ENCODE data around the gene CISH. TPM values are rescaled to one million over a fixed set of nuclear protein-coding genes. Genes with fewer than 3 reads are reported as not detected.

CISH gene
- total RNA-seq, 3 donors from 2014 or later (not counting 1 experiment from before 2014, with no cell fraction given): 2.4 to 23.6 (median 11.3) TPM

GRCh38 chr3:50650018-50650417, 38.4 kb upstream of the CISH start:
- Histone ChIP-seq H3K27ac (ENCODE audit: low read length) (no peak overlapping the region), H3K27me3 (ENCODE audit: control insufficient read depth, insufficient read depth, low read length) (no peaks in the 10 kb centered on the region), H3K4me3 (ENCODE audit: low read length) (no peak overlapping the region), H3K9me3 (ENCODE audit: control insufficient read depth, insufficient read depth, low read length) (no peaks in the 10 kb centered on the region), H3K4me1 (ENCODE audit: control insufficient read depth, insufficient read depth, low read length) (no peaks in the 10 kb centered on the region), H3K36me3 (ENCODE audit: control insufficient read depth, insufficient read depth, low read length) (peaks cover 40% of the 10 kb centered on the region)
- Mint-ChIP-seq H3K9me3 (no peaks in the 10 kb centered on the region), H3K27me3 (ENCODE audit: low read depth in 2 of 2) (no peaks in the 10 kb centered on the region), H3K36me3 (no peaks in the 10 kb centered on the region), H3K27ac (peak overlapping the region; percentile 49 to 68), H3K4me3 (no peak overlapping the region), H3K4me1 (peaks cover 4 to 12% of the 10 kb centered on the region in 2 donors)
- no CpG with 5 or more reads among the region's 1 CpG for WGBS (ENCODE audit: insufficient coverage)
- intact Hi-C loops (cut with micrococcal nuclease): loop anchor here (10.0 kb wide), 1 partner anchor 75 kb away; no protein-coding TSS in a partner anchor
- ATAC-seq (no peak), DNase-seq (no peak)
- TF ChIP-seq CTCF (IDR thresholded peaks at IDR 0.05): no peak

- no peaks in the 10 kb centered on the region for H3K36me3 Mint-ChIP-seq
- Histone ChIP-seq H3K4me3 (ENCODE audit: low read length) (no peak overlapping the region), H3K27ac (ENCODE audit: low read length) (no peak overlapping the region), H3K9me3 (ENCODE audit: control insufficient read depth, insufficient read depth, low read length) (no peaks in the 10 kb centered on the region), H3K36me3 (ENCODE audit: control insufficient read depth, insufficient read depth, low read length) (peaks cover 42% of the 10 kb centered on the region), H3K4me1 (ENCODE audit: control insufficient read depth, insufficient read depth, low read length) (no peaks in the 10 kb centered on the region), H3K27me3 (ENCODE audit: control insufficient read depth, insufficient read depth, low read length) (no peaks in the 10 kb centered on the region)
- H3K27me3 Mint-ChIP-seq (ENCODE audit: low read depth in 2 of 2): no peaks in the 10 kb centered on the region
- TF ChIP-seq CTCF (IDR thresholded peaks at IDR 0.05): no peak
- H3K9me3 Mint-ChIP-seq: no peaks in the 10 kb centered on the region
- no peak for ATAC-seq
- DNase-seq: no peak
- H3K27ac Mint-ChIP-seq: peak overlapping the region; percentile 49 to 68
- peaks cover 4 to 12% of the 10 kb centered on the region in 2 donors for H3K4me1 Mint-ChIP-seq
- 89% methylated on average over 8 of the region's 8 CpGs for WGBS (ENCODE audit: insufficient coverage)
- no peak overlapping the region for H3K4me3 Mint-ChIP-seq
- intact Hi-C loops (cut with micrococcal nuclease): no loop called here
Observed at GRCh38 chr3:50649451-50649931, 37.9 kb upstream of the CISH start.

GRCh38 chr3:50648944-50649343, 37.4 kb upstream of the CISH start:
- Mint-ChIP-seq H3K4me1 (peaks cover 4 to 12% of the 10 kb centered on the region in 2 donors), H3K27ac (no peak overlapping the region), H3K27me3 (ENCODE audit: low read depth in 2 of 2) (no peaks in the 10 kb centered on the region), H3K9me3 (no peaks in the 10 kb centered on the region), H3K4me3 (no peak overlapping the region), H3K36me3 (no peaks in the 10 kb centered on the region)
- ATAC-seq: no peak
- WGBS (ENCODE audit: insufficient coverage): 85% methylated on average over 2 of the region's 2 CpGs
- Histone ChIP-seq H3K36me3 (ENCODE audit: control insufficient read depth, insufficient read depth, low read length) (peaks cover 48% of the 10 kb centered on the region), H3K4me1 (ENCODE audit: control insufficient read depth, insufficient read depth, low read length) (no peaks in the 10 kb centered on the region), H3K27me3 (ENCODE audit: control insufficient read depth, insufficient read depth, low read length) (no peaks in the 10 kb centered on the region), H3K4me3 (ENCODE audit: low read length) (no peak overlapping the region), H3K27ac (ENCODE audit: low read length) (no peak overlapping the region), H3K9me3 (ENCODE audit: control insufficient read depth, insufficient read depth, low read length) (no peaks in the 10 kb centered on the region)
- DNase-seq: no peak
- intact Hi-C loops (cut with micrococcal nuclease): no loop called here
- TF ChIP-seq CTCF (IDR thresholded peaks at IDR 0.05): no peak

- Histone ChIP-seq H3K4me3 (ENCODE audit: low read length) (no peak overlapping the region), H3K9me3 (ENCODE audit: control insufficient read depth, insufficient read depth, low read length) (no peaks in the 10 kb centered on the region), H3K36me3 (ENCODE audit: control insufficient read depth, insufficient read depth, low read length) (peaks cover 54% of the 10 kb centered on the region), H3K27me3 (ENCODE audit: control insufficient read depth, insufficient read depth, low read length) (no peaks in the 10 kb centered on the region), H3K27ac (ENCODE audit: low read length) (no peak overlapping the region), H3K4me1 (ENCODE audit: control insufficient read depth, insufficient read depth, low read length) (no peaks in the 10 kb centered on the region)
- H3K27me3 Mint-ChIP-seq (ENCODE audit: low read depth in 2 of 2): no peaks in the 10 kb centered on the region
- intact Hi-C loops (cut with micrococcal nuclease): no loop called here
- ATAC-seq (no peak), DNase-seq (no peak)
- no peaks in the 10 kb centered on the region for H3K36me3 Mint-ChIP-seq
- no peak overlapping the region for H3K4me3 Mint-ChIP-seq
- H3K4me1 Mint-ChIP-seq: peaks cover 9 to 12% of the 10 kb centered on the region in 2 donors
- WGBS (ENCODE audit: insufficient coverage): 80% methylated on average over 6 of the region's 6 CpGs
- no peak overlapping the region for H3K27ac Mint-ChIP-seq
- TF ChIP-seq CTCF (IDR thresholded peaks at IDR 0.05): no peak
- H3K9me3 Mint-ChIP-seq: no peaks in the 10 kb centered on the region
Observed at GRCh38 chr3:50648313-50648712, 36.7 kb upstream of the CISH start.

Measured in natural killer cell (primary cell).